Right lobe of liver (tissue), 6 donors: ENCODE data around the gene METRNL. TPM values are rescaled to one million over a fixed set of nuclear protein-coding genes. Genes with fewer than 3 reads are reported as not detected.

ENCODE experiments used
- ATAC-seq, 4 donors: fragments of 200-7000 bp; cut with Tn5 transposase; one replicate each; pipeline ENCODE4 v1.9.1; 2020; ENCODE audit warnings: mild to moderate bottlenecking in 4 of 4, moderate library complexity in 4 of 4
- DNase-seq, 3 donors: peaks; one replicate each; pipeline ENCODE4 v3.0.0-alpha.2; 2020
- H3K27ac ChIP-seq, 3 donors: fragments of 200-600 bp; one replicate each; pipeline ENCODE4 v1.8.0; 2022
- H3K27me3 ChIP-seq, 2 donors: fragments of 200-600 bp; one replicate each; pipeline ENCODE4 v1.8.0; 2022
- H3K36me3 ChIP-seq, 4 donors: fragments of 200-600 bp; sonication (generic) in 1 of 4; one replicate each; pipeline versions ENCODE4 v1.5.1 to v1.8.0; 2017 to 2022; ENCODE audit warnings: control low read depth in 1 of 4
- H3K4me1 ChIP-seq, 4 donors: fragments of 200-600 bp; sonication (generic) in 1 of 4; one replicate each; pipeline versions ENCODE4 v1.5.1 to v1.8.0; 2017 to 2022; ENCODE audit warnings: control low read depth in 1 of 4
- H3K4me3 ChIP-seq, 3 donors: fragments of 200-600 bp; one replicate each; pipeline ENCODE4 v1.8.0; 2022
- H3K9me3 ChIP-seq, 4 donors: fragments of 200-600 bp; sonication (generic) in 1 of 4; one replicate each; pipeline versions ENCODE4 v1.5.1 to v1.8.0; 2017 to 2022; ENCODE audit warnings: control low read depth in 1 of 4
- POLR2A ChIP-seq: fragments of 450-650 bp; IDR thresholded peaks from one replicate; pipeline ENCODE4 v1.6.1; 2017; ENCODE audit warnings: antibody characterized with exemption, mild to moderate bottlenecking
- WGBS: methylation state at CpG from one replicate; pipeline ENCODE4 v1.1.6; 2018; ENCODE audit warnings: low coverage, low lambda C conversion rate; ENCODE audit not compliant: insufficient coverage; ENCODE audit errors: missing lambda C conversion rate; 5-methylcytosine and 5-hydroxymethylcytosine counted together
- intact Hi-C, 2 donors: fragments of 100-400 bp; cut with DNase I; formaldehyde crosslinking; loops; one replicate each; pipeline versions ENCODE4 v1.11.2 to v1.14.1; 2022
- total RNA-seq, 6 experiments: library from RNA; depleted of rRNA in 2 of 6; stranded (reverse); fragments of >200 nt in 2 of 6; fragmentation: NEBNext Ultra II Directional in 3 of 6; extraction: Animal tissue kit (Norgen Biotek cat#: 25700) in 3 of 6; gene quantifications; one replicate each; pipeline versions ENCODE4 v1.1.0 to v1.2.4, GENCODE V29; 2016 to 2023
- TF ChIP-seq, protein P1 (sequence below), 4 donors: fragments of 200-600 bp in 3 of 4; fragments of 450-650 bp in 1 of 4; IDR thresholded peaks; one replicate each; pipeline versions ENCODE4 v1.5.1 to v1.8.0; 2016 to 2022; ENCODE audit warnings: antibody characterized with exemption in 4 of 4, mild to moderate bottlenecking in 2 of 4
- donor health status: DM: no; HTN: yes; CAD: no.
- donor health status: DM: no; HTN: no; CAD: no.
- donor health status: DM: no; HTN: no; CAD: no.
- donor health status: DM: no; HTN: yes; CAD: no.
- donor health status: DM: no; HTN: yes; CAD: no.

METRNL gene
- total RNA-seq, 6 experiments from 2014 or later = 2.3 to 18.6 (median 5.9) TPM

DNA sequence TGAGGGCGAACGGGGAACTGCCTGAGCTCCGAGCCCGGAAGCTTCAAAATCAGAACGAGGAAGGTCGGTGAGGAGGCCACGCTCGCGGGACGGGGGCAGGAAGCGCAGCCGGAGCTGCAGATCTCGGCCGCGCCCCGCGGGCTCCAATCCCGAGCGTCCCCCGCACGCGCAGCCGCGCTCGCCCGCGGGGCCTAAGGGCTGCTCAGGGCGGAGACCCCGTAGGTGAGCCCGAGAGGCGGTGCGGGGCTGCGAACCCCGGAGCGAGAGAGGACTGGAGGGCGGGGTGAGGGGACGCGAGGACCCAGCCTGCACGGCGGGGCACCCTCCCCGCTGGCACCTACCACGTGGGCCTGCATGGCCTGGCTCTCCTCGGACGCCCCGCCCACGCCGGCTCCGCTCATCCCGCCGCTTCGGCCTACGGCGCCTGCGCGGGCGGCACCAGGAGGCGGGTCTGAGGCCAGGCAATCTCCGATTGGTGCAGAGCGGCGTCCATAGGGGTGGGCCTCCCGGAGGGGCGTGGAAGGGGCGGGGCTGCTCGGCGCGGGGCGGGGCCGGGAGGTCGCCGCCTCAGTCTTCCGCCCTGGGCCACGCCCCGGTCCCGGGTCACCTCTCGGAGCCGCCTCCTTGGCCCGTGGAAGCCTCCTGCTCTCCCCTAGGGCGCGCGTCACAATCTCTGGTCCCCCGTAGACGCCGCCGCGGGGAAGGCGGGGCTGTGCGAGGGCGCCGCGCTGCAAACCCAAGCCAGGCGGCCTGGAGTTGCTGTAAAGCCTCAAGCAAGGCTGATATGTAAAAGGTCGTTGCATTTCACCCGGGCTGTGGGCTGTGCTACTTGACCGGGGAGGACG, 27.8 kb upstream of the METRNL start:
- TF ChIP-seq, protein P1, sequence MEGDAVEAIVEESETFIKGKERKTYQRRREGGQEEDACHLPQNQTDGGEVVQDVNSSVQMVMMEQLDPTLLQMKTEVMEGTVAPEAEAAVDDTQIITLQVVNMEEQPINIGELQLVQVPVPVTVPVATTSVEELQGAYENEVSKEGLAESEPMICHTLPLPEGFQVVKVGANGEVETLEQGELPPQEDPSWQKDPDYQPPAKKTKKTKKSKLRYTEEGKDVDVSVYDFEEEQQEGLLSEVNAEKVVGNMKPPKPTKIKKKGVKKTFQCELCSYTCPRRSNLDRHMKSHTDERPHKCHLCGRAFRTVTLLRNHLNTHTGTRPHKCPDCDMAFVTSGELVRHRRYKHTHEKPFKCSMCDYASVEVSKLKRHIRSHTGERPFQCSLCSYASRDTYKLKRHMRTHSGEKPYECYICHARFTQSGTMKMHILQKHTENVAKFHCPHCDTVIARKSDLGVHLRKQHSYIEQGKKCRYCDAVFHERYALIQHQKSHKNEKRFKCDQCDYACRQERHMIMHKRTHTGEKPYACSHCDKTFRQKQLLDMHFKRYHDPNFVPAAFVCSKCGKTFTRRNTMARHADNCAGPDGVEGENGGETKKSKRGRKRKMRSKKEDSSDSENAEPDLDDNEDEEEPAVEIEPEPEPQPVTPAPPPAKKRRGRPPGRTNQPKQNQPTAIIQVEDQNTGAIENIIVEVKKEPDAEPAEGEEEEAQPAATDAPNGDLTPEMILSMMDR (IDR thresholded peaks at IDR 0.05) = no peak
- peak; percentile 95 for TF ChIP-seq POLR2A
- intact Hi-C loops = no loop called here
- Histone ChIP-seq H3K27me3 (no peaks in the 10 kb centered on the region), H3K4me1 (peaks cover 0 to 4% (median 0%) of the 10 kb centered on the region in 4 donors), H3K9me3 (no peaks in the 10 kb centered on the region), H3K36me3 (no peaks in the 10 kb centered on the region), H3K4me3 (peak overlapping the region; percentile 70 to 80 (median 76)), H3K27ac (peak overlapping the region; percentile 76 to 80 (median 79))
- ATAC-seq (peak; percentile 94 to 98 (median 96)), DNase-seq (peak; percentile 98 to 99 (median 99))
- WGBS = 0% methylated on average over 8 of the region's 95 CpGs

DNA sequence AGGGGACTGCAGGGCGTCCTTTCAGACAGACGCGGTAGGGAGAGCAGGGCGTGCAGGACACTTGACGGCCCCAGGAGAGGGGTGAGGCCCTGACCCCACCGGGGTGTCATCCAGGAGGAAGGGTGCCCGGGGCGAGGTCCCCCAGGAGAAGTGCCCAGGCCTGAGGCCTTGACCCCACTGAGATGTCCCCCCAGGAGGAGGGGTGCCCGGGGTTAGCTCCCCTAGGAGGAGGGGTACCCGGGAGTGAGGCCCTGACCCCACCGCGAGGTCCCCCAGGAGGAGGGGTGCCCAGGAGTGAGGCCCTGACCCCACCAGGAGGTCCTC, 27.2 kb upstream of the METRNL start:
- peak overlapping the region; percentile 30 to 76 (median 46) for H3K4me3 ChIP-seq
- H3K9me3 ChIP-seq = no peaks in the 10 kb centered on the region
- no peaks in the 10 kb centered on the region for H3K36me3 ChIP-seq
- 28% methylated on average over 5 of the region's 12 CpGs for WGBS
- peaks cover 0 to 4% (median 0%) of the 10 kb centered on the region in 4 donors for H3K4me1 ChIP-seq
- no peaks in the 10 kb centered on the region for H3K27me3 ChIP-seq
- TF ChIP-seq, protein P1 (IDR thresholded peaks at IDR 0.05) = no peak
- no peak for TF ChIP-seq POLR2A
- ATAC-seq = no peak
- DNase-seq = peak in 1 of 3 donors; percentile 33
- intact Hi-C loops = no loop called here
- peak overlapping the region; percentile 76 to 80 (median 79) for H3K27ac ChIP-seq

DNA sequence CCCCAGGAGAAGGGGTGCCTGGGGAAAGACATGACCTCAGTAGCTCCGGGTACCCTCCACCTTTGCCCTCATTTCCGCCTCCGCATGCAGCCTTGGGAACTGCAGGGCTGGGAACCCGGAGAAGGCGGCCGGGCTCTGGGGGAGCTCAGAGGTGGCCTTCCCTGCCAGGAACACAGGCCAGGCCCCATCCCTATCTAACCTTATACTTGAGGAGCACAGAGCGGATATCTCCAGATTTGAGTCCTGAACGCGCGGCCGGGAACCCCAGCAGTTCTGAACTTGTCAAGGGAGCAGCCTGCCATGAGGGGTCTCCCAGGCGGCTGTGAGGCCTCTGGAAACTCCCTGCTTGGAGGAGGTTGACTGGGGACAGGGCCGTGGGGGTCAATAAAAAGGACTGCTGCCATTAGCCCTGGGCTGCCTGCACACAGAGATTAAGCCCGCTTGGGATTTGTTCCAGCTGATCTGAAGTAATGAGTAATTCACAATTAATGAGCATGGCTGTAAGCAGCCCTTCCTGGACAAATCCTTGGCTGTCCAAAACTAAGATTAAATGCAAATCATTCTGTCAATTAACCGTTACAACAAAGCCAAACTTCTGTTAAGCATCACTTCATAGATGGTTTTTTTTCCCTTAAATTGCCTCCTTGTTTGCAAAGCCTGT, 26.3 kb upstream of the METRNL start:
- peak overlapping the region in 2 of 3 donors; percentile 31 to 45 for H3K27ac ChIP-seq
- H3K27me3 ChIP-seq = no peaks in the 10 kb centered on the region
- DNase-seq (peak in 2 of 3 donors; percentile 40 to 62), ATAC-seq (no peak)
- intact Hi-C loops = no loop called here
- WGBS = 45% methylated on average over 3 of the region's 15 CpGs
- H3K36me3 ChIP-seq = no peaks in the 10 kb centered on the region
- no peak overlapping the region for H3K4me3 ChIP-seq
- TF ChIP-seq, protein P1 (IDR thresholded peaks at IDR 0.05) = no peak
- no peak for TF ChIP-seq POLR2A
- peaks cover 0 to 4% (median 0%) of the 10 kb centered on the region in 4 donors for H3K4me1 ChIP-seq
- H3K9me3 ChIP-seq = no peaks in the 10 kb centered on the region

DNA sequence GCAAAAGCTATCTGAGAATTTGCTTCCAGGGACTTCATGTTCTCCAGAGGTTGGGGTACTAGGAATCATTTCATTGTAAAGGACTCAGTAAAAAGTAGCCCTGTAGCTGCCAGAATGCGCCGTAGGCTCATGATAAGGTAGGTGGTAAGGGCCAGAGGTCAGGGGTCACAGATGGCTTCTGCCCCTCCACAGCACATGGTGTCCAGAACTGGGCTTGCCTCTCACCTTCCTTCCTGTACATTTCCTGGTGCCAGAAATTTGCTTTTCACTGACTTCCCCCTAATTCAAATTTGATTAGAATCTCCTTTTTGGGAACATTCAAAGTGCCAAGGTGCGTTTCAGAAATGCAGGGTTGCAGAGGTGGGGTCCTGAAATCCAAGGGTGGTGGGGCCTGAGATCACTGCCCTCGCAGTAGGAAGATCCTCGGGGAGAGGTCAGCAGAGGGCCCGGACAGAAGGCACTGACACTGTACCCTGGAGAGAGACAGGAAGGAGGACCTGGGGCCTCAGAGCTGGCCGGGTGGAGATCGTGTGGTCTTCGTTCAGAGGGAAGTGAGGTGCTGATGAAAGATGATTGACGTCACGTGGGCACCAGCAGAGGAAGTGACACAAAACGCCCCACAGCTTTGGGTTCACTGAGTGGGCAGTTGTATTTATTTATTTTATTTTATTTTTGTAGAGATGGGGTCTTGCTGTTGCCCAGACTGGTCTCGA, 25.5 kb upstream of the METRNL start:
- DNase-seq (peak in 2 of 3 donors; percentile 50 to 57), ATAC-seq (no peak)
- H3K4me1 ChIP-seq = peaks cover 0 to 4% (median 0%) of the 10 kb centered on the region in 4 donors
- TF ChIP-seq POLR2A = peak; percentile 30
- TF ChIP-seq, protein P1 (IDR thresholded peaks at IDR 0.05) = no peak
- intact Hi-C loops = no loop called here
- no peaks in the 10 kb centered on the region for H3K36me3 ChIP-seq
- H3K4me3 ChIP-seq = no peak overlapping the region
- peak overlapping the region in 2 of 3 donors; percentile 31 to 45 for H3K27ac ChIP-seq
- no peaks in the 10 kb centered on the region for H3K9me3 ChIP-seq
- no peaks in the 10 kb centered on the region for H3K27me3 ChIP-seq
- 66% methylated on average over 11 of the region's 13 CpGs for whole genome bisulfite sequencing
